Hepatocyte (in vitro differentiated cells): Measurements from ENCODE around the gene TMEM236. TPM values are rescaled to one million over a fixed set of nuclear protein-coding genes. Genes with fewer than 3 reads are reported as not detected.

Experiments used
- DNase-seq: peaks from one replicate; pipeline ENCODE4 v3.0.0-alpha.2; 2016; ENCODE audit warnings: low spot score
- H2AFZ ChIP-seq: fragments of 200-600 bp; sonication (generic); 2 replicates; pipeline ENCODE4 v1.6.0; 2016; ENCODE audit warnings: antibody characterized with exemption, mild to moderate bottlenecking
- H3K27ac ChIP-seq: fragments of 200-600 bp; sonication (generic); 2 replicates; pipeline ENCODE4 v1.5.1; 2016; ENCODE audit warnings: mild to moderate bottlenecking
- H3K27me3 ChIP-seq: fragments of 200-600 bp; sonication (generic); 2 replicates; pipeline ENCODE4 v1.6.1; 2016
- H3K36me3 ChIP-seq: fragments of 200-600 bp; sonication (generic); replicated peaks from 2 replicates; pipeline ENCODE4 v1.5.1; 2016; ENCODE audit warnings: low read depth; ENCODE audit not compliant: insufficient read depth
- H3K4me1 ChIP-seq: fragments of 200-600 bp; sonication (generic); 2 replicates; pipeline ENCODE4 v1.5.1; 2016; ENCODE audit warnings: mild to moderate bottlenecking, moderate library complexity; ENCODE audit not compliant: insufficient read depth
- H3K4me2 ChIP-seq: fragments of 200-600 bp; sonication (generic); 2 replicates; pipeline ENCODE4 v1.6.0; 2016
- H3K4me3 ChIP-seq: fragments of 200-600 bp; sonication (generic); 2 replicates; pipeline ENCODE4 v1.5.1; 2016; ENCODE audit warnings: mild to moderate bottlenecking
- H3K79me2 ChIP-seq: fragments of 200-600 bp; sonication (generic); 2 replicates; pipeline ENCODE4 v1.6.0; 2017; ENCODE audit warnings: mild to moderate bottlenecking
- H3K9me2 ChIP-seq: fragments of 200-600 bp; sonication (generic); replicated peaks from 2 replicates; pipeline ENCODE4 v1.6.0; 2017; ENCODE audit warnings: mild to moderate bottlenecking; ENCODE audit not compliant: insufficient read depth
- H3K9me3 ChIP-seq: fragments of 200-600 bp; sonication (generic); 2 replicates; pipeline ENCODE4 v1.5.1; 2016; ENCODE audit warnings: low read depth, mild to moderate bottlenecking
- H4K20me1 ChIP-seq: fragments of 200-600 bp; sonication (generic); 2 replicates; pipeline ENCODE4 v1.6.0; 2016; ENCODE audit warnings: mild to moderate bottlenecking; ENCODE audit not compliant: insufficient read depth, poor library complexity, severe bottlenecking
- EZH2 ChIP-seq: fragments of 200-600 bp; sonication (generic); IDR thresholded peaks from 2 replicates; pipeline ENCODE4 v1.6.1; 2016; ENCODE audit warnings: antibody characterized with exemption, mild to moderate bottlenecking, borderline replicate concordance
- EZH2phosphoT487 ChIP-seq: fragments of 200-600 bp; sonication (generic); IDR thresholded peaks from one replicate; pipeline ENCODE4 v1.6.1; 2018; ENCODE audit warnings: antibody characterized with exemption, mild to moderate bottlenecking, low read depth, moderate library complexity; ENCODE audit not compliant: unreplicated experiment, severe bottlenecking
- WGBS: methylation state at CpG from one replicate; pipeline ENCODE4 v1.1.6; 2016; ENCODE audit warnings: low lambda C conversion rate; ENCODE audit errors: missing lambda C conversion rate; 5-methylcytosine and 5-hydroxymethylcytosine counted together
- polyA plus RNA-seq: library from polyadenylated mRNA; unstranded; fragments of >200 nt; fragmentation: Nextera tagmentation; extraction: Ambion mirVana; gene quantifications from 2 replicates; pipeline ENCODE4 v1.2.1, GENCODE V29; 2016
- total RNA-seq: library from RNA; depleted of rRNA; stranded (reverse); fragments of >200 nt; gene quantifications from 2 replicates; pipeline ENCODE4 v1.2.3, GENCODE V29; 2014
- TF ChIP-seq, protein P1 (sequence below): fragments of 200-600 bp; sonication (generic); IDR thresholded peaks from 2 replicates; pipeline ENCODE4 v1.5.1; 2016; ENCODE audit warnings: antibody characterized with exemption, mild to moderate bottlenecking; ENCODE audit not compliant: poor library complexity

TMEM236 gene
- total and polyA plus RNA-seq, 2 experiments from 2014 or later: 0.08 to 0.80 TPM

DNA sequence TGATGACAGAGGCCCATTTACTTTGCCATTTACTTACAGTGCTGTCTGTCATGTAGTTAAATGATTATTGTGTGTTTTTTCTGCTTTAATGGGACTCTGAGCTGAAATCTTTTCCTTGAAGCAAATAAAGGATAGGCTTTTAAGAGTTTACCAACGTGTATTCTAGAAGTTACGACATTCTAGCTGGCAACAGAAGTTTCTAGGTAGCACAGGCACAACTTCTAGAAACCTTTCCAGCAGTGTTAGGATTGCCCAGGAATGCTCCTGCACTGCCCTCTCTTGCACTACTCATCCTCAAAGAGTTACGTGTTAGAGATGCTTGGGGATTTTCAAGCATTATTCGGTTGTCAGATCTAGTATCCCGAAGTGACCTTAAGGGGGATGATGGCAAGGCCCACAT is 42.5 kb upstream of the TMEM236 start:
- WGBS: 83% methylated on average over 5 of the region's 5 CpGs
- H4K20me1 ChIP-seq: no peaks in the 10 kb centered on the region
- H3K27me3 ChIP-seq: no peaks in the 10 kb centered on the region
- H3K4me3 ChIP-seq: no peak overlapping the region
- no peaks in the 10 kb centered on the region for H3K36me3 ChIP-seq
- no peak overlapping the region for H3K27ac ChIP-seq
- no peak for DNase-seq
- no peaks in the 10 kb centered on the region for H3K9me2 ChIP-seq
- no peak overlapping the region for H3K4me2 ChIP-seq
- H3K79me2 ChIP-seq: no peaks in the 10 kb centered on the region
- no peak for TF ChIP-seq EZH2
- no peak for TF ChIP-seq EZH2phosphoT487
- TF ChIP-seq, protein P1, sequence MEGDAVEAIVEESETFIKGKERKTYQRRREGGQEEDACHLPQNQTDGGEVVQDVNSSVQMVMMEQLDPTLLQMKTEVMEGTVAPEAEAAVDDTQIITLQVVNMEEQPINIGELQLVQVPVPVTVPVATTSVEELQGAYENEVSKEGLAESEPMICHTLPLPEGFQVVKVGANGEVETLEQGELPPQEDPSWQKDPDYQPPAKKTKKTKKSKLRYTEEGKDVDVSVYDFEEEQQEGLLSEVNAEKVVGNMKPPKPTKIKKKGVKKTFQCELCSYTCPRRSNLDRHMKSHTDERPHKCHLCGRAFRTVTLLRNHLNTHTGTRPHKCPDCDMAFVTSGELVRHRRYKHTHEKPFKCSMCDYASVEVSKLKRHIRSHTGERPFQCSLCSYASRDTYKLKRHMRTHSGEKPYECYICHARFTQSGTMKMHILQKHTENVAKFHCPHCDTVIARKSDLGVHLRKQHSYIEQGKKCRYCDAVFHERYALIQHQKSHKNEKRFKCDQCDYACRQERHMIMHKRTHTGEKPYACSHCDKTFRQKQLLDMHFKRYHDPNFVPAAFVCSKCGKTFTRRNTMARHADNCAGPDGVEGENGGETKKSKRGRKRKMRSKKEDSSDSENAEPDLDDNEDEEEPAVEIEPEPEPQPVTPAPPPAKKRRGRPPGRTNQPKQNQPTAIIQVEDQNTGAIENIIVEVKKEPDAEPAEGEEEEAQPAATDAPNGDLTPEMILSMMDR: no peak
- no peak overlapping the region for H2AFZ ChIP-seq
- H3K4me1 ChIP-seq: no peaks in the 10 kb centered on the region
- H3K9me3 ChIP-seq: no peaks in the 10 kb centered on the region

DNA sequence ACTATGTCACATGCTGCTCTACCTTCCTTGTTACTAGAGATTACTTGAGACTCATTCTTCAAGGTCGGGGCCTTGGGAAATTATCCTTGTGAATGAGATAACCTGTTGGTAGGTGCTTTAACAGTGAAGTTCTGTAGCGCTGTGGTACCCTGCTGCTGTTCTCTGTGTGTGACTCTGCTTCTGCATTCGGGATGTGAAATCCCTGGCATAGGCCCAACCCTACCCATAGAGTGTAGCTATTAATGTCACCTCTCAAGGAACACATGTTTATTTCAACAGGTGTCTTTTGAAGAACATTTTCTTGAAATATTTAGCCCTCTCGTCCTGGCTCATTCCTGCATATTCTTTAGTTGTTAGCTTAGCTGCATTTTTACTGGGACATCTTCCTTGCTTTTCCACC is 41.8 kb upstream of the TMEM236 start:
- H3K9me3 ChIP-seq: no peaks in the 10 kb centered on the region
- no peaks in the 10 kb centered on the region for H4K20me1 ChIP-seq
- H2AFZ ChIP-seq: no peak overlapping the region
- H3K4me2 ChIP-seq: no peak overlapping the region
- no peak overlapping the region for H3K27ac ChIP-seq
- no peaks in the 10 kb centered on the region for H3K9me2 ChIP-seq
- H3K4me1 ChIP-seq: no peaks in the 10 kb centered on the region
- WGBS: 94% methylated on average over 4 of the region's 4 CpGs
- TF ChIP-seq, protein P1: no peak
- no peak for TF ChIP-seq EZH2phosphoT487
- no peak for TF ChIP-seq EZH2
- H3K27me3 ChIP-seq: no peaks in the 10 kb centered on the region
- no peak for DNase-seq
- H3K36me3 ChIP-seq: no peaks in the 10 kb centered on the region
- no peak overlapping the region for H3K4me3 ChIP-seq
- H3K79me2 ChIP-seq: no peaks in the 10 kb centered on the region

DNA sequence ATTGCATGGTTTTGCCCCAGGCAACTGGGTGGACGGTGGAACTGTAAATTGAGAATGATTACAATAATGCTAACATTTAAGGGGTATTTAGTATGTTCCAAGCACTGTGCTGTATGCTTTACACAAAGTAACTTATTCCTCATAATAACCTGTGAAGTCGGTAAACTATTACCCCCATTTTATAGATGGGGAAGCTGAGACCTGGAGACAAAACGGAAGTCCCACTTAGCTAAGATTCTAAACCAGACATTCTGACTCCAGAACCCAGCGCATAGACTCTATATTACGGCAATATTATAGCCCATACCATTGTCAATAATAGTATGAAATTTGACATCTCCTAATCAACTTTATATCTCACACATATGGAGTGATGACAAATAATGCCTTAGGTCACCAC is 39.9 kb upstream of the TMEM236 start:
- Histone ChIP-seq H4K20me1 (no peaks in the 10 kb centered on the region), H3K4me3 (no peak overlapping the region), H3K4me2 (no peak overlapping the region), H3K9me3 (no peaks in the 10 kb centered on the region), H2AFZ (no peak overlapping the region), H3K36me3 (no peaks in the 10 kb centered on the region), H3K9me2 (no peaks in the 10 kb centered on the region), H3K4me1 (no peaks in the 10 kb centered on the region), H3K27me3 (no peaks in the 10 kb centered on the region), H3K27ac (no peak overlapping the region), H3K79me2 (no peaks in the 10 kb centered on the region)
- TF ChIP-seq EZH2 (no peak), EZH2phosphoT487 (no peak)
- TF ChIP-seq, protein P1: no peak
- DNase-seq: no peak
- 96% methylated on average over 5 of the region's 5 CpGs for whole genome bisulfite sequencing
